ENCODE measurements around the gene IRS1.

The IRS1 gene

GRCh38 chr2:226742347-226742746, 57.3 kb downstream of the IRS1 start:
- H3K4me3 ChIP-seq (ENCODE audit: control insufficient read depth, low read depth, low read length) = no peak overlapping the region
- no peak for DNase-seq (ENCODE audit: low read depth)
- no peak for TF ChIP-seq CTCF (conservative IDR thresholded peaks at IDR 0.05; ENCODE audit: control insufficient read depth, insufficient read depth, low read depth, low read length)

DNA sequence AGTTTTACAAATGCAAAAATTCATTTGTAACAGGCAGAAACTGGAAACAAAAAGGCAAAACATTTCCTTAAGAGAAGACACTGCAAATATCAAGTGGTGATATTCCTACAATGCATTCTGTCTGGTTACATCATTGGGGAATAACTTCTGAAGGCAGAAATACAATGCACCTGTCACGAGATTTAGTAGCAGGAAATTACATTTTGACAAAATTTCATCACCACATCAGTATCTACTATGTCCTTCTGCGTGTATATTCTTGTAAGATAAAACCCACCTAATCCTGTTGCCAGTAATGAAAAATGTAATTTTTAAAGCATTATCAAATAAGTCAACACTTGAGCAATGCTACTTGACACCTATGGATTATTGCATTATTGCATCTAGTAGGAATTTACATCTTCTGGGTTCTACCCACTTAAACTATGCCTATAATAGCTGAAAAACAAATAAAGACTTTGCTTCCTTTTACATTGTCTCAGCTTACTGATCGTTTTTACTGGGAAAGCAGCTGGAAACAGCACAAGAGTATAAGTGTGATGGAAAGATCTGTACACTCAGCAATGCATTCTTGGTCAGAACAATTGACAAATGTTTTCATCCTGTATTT, 59.5 kb downstream of the IRS1 start:
- no peak overlapping the region for H3K4me3 ChIP-seq (ENCODE audit: control insufficient read depth, low read depth, low read length)
- no peak for TF ChIP-seq CTCF (conservative IDR thresholded peaks at IDR 0.05; ENCODE audit: control insufficient read depth, insufficient read depth, low read depth, low read length)
- DNase-seq (ENCODE audit: low read depth) = no peak

DNA sequence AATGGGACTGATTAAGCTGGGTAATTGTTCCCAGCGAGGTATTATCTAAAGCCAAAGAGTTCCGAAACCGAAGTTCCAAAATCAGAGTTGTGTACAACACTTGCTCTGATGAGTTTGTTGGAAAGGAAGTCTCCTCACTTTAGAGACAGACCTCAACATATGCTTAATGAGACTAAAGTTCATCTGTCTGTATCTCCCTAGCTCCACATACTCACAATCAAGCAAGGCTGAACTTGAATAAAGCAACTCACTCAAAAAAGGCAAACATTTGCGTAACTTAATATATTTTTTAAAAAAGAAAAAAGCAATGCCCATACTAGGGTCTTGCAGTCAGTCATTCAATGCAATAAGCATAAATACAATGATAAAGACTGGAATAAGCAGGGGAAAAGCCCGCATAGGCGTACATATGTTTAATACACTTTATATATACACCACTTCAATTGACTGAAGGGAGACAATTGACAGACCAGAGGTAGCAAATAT, 60.0 kb downstream of the IRS1 start:
- no peak overlapping the region for H3K4me3 ChIP-seq (ENCODE audit: control insufficient read depth, low read depth, low read length)
- DNase-seq (ENCODE audit: low read depth) = no peak
- no peak for TF ChIP-seq CTCF (conservative IDR thresholded peaks at IDR 0.05; ENCODE audit: control insufficient read depth, insufficient read depth, low read depth, low read length)

GRCh38 chr2:226738821-226739544, 60.6 kb downstream of the IRS1 start:
- TF ChIP-seq CTCF (conservative IDR thresholded peaks at IDR 0.05; ENCODE audit: control insufficient read depth, insufficient read depth, low read depth, low read length) = no peak
- no peak overlapping the region for H3K4me3 ChIP-seq (ENCODE audit: control insufficient read depth, low read depth, low read length)
- DNase-seq (ENCODE audit: low read depth) = no peak

GRCh38 chr2:226738191-226738820, 61.3 kb downstream of the IRS1 start:
- H3K4me3 ChIP-seq (ENCODE audit: control insufficient read depth, low read depth, low read length) = no peak overlapping the region
- DNase-seq (ENCODE audit: low read depth) = no peak
- no peak for TF ChIP-seq CTCF (conservative IDR thresholded peaks at IDR 0.05; ENCODE audit: control insufficient read depth, insufficient read depth, low read depth, low read length)

GRCh38 chr2:226736382-226736781, 63.2 kb downstream of the IRS1 start:
- no peak for TF ChIP-seq CTCF (conservative IDR thresholded peaks at IDR 0.05; ENCODE audit: control insufficient read depth, insufficient read depth, low read depth, low read length)
- no peak for DNase-seq (ENCODE audit: low read depth)
- no peak overlapping the region for H3K4me3 ChIP-seq (ENCODE audit: control insufficient read depth, low read depth, low read length)
